ENCODE data around the gene CIDEB. TPM values are rescaled to one million over a fixed set of nuclear protein-coding genes. Genes with fewer than 3 reads are reported as not detected.

The CIDEB gene
- total RNA-seq, 1 experiment from 2014 or later: not detected

DNA sequence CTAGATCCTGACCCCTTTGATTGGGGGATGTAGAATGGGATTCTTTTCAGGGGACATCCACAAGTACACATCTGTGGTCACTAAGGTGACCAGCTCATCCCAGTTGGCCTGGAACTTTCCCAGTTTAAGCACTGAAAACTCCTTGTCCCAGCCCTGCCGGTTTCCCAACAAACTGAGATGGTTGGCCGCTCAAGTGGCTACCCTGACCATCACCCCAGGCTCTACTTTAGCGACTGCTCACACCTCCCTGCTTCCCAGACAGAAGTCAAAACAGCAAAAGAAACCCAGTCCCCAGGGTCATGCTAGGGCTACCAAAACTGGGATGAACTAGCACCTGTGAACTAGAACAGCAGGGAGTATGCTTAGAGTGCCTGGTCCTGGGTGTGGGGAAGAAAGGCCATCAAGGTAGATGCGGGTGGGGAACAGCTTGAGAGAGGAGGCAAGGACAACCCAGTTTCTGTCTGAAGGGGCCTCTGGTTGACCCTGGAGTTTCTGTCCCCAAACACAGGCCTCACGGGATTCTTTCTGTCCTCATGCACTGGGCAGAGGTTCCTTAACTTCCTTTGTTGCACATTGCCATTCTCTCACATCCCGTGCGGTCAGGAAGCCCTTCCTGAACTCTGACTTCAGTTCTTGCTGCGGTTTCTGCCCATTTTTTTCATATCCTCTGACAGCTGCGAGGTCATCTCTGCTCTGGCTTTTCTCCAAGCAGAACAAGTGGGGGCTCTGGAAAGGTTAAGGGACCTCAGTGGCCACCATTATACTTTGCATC is 5.1 kb upstream of the CIDEB start:
- ChIA-PET POLR2A (ENCODE audit: low non-redundant PET) (no interaction called here), CTCF (no interaction called here)

DNA sequence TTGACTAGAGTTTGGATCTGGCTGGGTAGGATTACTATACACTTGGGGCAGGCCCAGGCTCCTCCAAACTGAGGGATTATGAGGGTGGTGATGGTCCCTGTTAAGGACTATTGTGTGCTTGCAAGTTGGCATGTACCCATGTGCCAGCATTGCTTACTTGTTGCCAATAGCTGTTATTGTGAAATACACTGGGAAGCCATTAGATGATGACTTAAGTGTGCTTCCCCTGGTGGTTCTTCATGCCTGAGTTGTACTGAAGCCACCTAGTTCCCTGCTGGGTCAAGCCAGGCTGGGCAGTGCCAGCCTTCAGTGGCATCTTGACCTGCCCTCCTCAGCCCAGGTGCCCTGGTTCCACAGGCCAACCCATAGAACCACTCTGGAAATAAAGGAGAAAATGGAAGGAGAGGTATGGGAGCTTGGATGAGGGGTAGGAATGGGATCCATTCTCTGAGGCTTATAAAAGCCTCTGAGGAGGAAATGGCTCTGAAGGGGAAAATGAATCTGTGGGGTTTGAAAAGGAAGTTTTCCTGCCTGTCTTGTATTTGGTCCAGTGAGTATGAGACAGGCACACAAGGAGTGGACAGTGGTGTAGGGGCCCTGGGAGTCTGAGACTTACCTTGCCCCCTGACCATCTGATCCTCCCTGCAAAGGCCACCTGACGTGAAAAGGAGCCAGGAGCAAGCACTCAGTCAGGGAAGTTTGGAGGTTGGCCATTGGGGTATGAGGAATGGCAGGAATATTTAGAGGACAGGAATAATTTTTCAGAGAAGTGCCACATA is 4.2 kb upstream of the CIDEB start:
- H3K4me3 ChIP-seq (ENCODE audit: low read depth, low read length, poor library complexity, severe bottlenecking): no peak overlapping the region
- CTCF ChIA-PET: interaction anchor here (0.9 kb wide), 1 partner anchor 10 kb away, joined by 10 read pairs; no protein-coding TSS in a partner anchor
- no peaks in the 10 kb centered on the region for H3K9me3 ChIP-seq (ENCODE audit: low read depth, low read length, poor library complexity, severe bottlenecking)
- no peaks in the 10 kb centered on the region for H3K27me3 ChIP-seq (replicated peaks; ENCODE audit: insufficient read depth, low read depth, low read length, poor library complexity)
- H3K36me3 ChIP-seq (ENCODE audit: insufficient read depth, low read length, poor library complexity, severe bottlenecking): peaks cover 6% of the 10 kb centered on the region
- peaks cover 13% of the 10 kb centered on the region for H3K4me1 ChIP-seq (ENCODE audit: insufficient read depth, low read length, poor library complexity, severe bottlenecking)
- POLR2A ChIA-PET (ENCODE audit: low non-redundant PET): no interaction called here
- H3K27ac ChIP-seq (ENCODE audit: low read depth, low read length, poor library complexity, severe bottlenecking): no peak overlapping the region
- DNase-seq (ENCODE audit: low spot score): peak; percentile 34
- no peak for TF ChIP-seq EZH2 (IDR thresholded peaks at IDR 0.05; ENCODE audit: borderline replicate concordance, low read depth, low read length, poor library complexity, severe bottlenecking)
- TF ChIP-seq, protein P1, sequence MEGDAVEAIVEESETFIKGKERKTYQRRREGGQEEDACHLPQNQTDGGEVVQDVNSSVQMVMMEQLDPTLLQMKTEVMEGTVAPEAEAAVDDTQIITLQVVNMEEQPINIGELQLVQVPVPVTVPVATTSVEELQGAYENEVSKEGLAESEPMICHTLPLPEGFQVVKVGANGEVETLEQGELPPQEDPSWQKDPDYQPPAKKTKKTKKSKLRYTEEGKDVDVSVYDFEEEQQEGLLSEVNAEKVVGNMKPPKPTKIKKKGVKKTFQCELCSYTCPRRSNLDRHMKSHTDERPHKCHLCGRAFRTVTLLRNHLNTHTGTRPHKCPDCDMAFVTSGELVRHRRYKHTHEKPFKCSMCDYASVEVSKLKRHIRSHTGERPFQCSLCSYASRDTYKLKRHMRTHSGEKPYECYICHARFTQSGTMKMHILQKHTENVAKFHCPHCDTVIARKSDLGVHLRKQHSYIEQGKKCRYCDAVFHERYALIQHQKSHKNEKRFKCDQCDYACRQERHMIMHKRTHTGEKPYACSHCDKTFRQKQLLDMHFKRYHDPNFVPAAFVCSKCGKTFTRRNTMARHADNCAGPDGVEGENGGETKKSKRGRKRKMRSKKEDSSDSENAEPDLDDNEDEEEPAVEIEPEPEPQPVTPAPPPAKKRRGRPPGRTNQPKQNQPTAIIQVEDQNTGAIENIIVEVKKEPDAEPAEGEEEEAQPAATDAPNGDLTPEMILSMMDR (conservative IDR thresholded peaks at IDR 0.05; ENCODE audit: low read depth, low read length): no peak
- intact Hi-C loops (cut with micrococcal nuclease; ENCODE audit: unreplicated experiment): no loop called here
- BruUV-seq (replicated peaks): no TSS peak

More for the DNA sequence above, 5.1 kb upstream of the CIDEB start:
- DNase-seq (ENCODE audit: low spot score): no peak
- TF ChIP-seq, protein P1 (conservative IDR thresholded peaks at IDR 0.05; ENCODE audit: low read depth, low read length): no peak
- TF ChIP-seq EZH2 (IDR thresholded peaks at IDR 0.05; ENCODE audit: borderline replicate concordance, low read depth, low read length, poor library complexity, severe bottlenecking): no peak
- intact Hi-C loops (cut with micrococcal nuclease; ENCODE audit: unreplicated experiment): no loop called here
- no TSS peak for BruUV-seq (replicated peaks)
- peaks cover 6% of the 10 kb centered on the region for H3K36me3 ChIP-seq (ENCODE audit: insufficient read depth, low read length, poor library complexity, severe bottlenecking)
- H3K27me3 ChIP-seq (replicated peaks; ENCODE audit: insufficient read depth, low read depth, low read length, poor library complexity): no peaks in the 10 kb centered on the region
- no peaks in the 10 kb centered on the region for H3K9me3 ChIP-seq (ENCODE audit: low read depth, low read length, poor library complexity, severe bottlenecking)
- peaks cover 13% of the 10 kb centered on the region for H3K4me1 ChIP-seq (ENCODE audit: insufficient read depth, low read length, poor library complexity, severe bottlenecking)
- no peak overlapping the region for H3K27ac ChIP-seq (ENCODE audit: low read depth, low read length, poor library complexity, severe bottlenecking)
- H3K4me3 ChIP-seq (ENCODE audit: low read depth, low read length, poor library complexity, severe bottlenecking): no peak overlapping the region

DNA sequence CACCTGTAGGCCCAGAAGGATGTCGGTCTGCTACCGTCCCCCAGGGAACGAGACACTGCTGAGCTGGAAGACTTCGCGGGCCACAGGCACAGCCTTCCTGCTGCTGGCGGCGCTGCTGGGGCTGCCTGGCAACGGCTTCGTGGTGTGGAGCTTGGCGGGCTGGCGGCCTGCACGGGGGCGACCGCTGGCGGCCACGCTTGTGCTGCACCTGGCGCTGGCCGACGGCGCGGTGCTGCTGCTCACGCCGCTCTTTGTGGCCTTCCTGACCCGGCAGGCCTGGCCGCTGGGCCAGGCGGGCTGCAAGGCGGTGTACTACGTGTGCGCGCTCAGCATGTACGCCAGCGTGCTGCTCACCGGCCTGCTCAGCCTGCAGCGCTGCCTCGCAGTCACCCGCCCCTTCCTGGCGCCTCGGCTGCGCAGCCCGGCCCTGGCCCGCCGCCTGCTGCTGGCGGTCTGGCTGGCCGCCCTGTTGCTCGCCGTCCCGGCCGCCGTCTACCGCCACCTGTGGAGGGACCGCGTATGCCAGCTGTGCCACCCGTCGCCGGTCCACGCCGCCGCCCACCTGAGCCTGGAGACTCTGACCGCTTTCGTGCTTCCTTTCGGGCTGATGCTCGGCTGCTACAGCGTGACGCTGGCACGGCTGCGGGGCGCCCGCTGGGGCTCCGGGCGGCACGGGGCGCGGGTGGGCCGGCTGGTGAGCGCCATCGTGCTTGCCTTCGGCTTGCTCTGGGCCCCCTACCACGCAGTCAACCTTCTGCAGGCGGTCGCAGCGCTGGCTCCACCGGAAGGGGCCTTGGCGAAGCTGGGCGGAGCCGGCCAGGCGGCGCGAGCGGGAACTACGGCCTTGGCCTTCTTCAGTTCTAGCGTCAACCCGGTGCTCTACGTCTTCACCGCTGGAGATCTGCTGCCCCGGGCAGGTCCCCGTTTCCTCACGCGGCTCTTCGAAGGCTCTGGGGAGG is 3.1 kb upstream of the CIDEB start, which contains the start of gene LTB4R:
Gene LTB4R, plus strand, starts transcription at position 857 of the 959 bp plus-strand sequence. CDS start 4,150 bp downstream, outside the sequence.
- peaks cover 13% of the 10 kb centered on the region for H3K4me1 ChIP-seq (ENCODE audit: insufficient read depth, low read length, poor library complexity, severe bottlenecking)
- no TSS peak for BruUV-seq (replicated peaks)
- H3K27me3 ChIP-seq (replicated peaks; ENCODE audit: insufficient read depth, low read depth, low read length, poor library complexity): no peaks in the 10 kb centered on the region
- DNase-seq (ENCODE audit: low spot score): peak; percentile 54
- no peak within 1 kb of the TSS for H3K4me3 ChIP-seq (ENCODE audit: low read depth, low read length, poor library complexity, severe bottlenecking)
- CTCF ChIA-PET: interaction anchor here (0.6 to 1.1 kb wide), 3 partner anchors 11 to 121 kb away, joined by 3 to 10 read pairs (median 3); no protein-coding TSS in a partner anchor
- TF ChIP-seq EZH2 (IDR thresholded peaks at IDR 0.05; ENCODE audit: borderline replicate concordance, low read depth, low read length, poor library complexity, severe bottlenecking): no peak
- TF ChIP-seq, protein P1 (conservative IDR thresholded peaks at IDR 0.05; ENCODE audit: low read depth, low read length): peak; percentile 15; the same call in 1 of the 2 replicates
- POLR2A ChIA-PET (ENCODE audit: low non-redundant PET): interaction anchor here (0.6 kb wide), 1 partner anchor 122 kb away, joined by 5 read pairs; the partner anchor contains the start of gene IPO4
- H3K9me3 ChIP-seq (ENCODE audit: low read depth, low read length, poor library complexity, severe bottlenecking): no peaks in the 10 kb centered on the region
- H3K36me3 ChIP-seq (ENCODE audit: insufficient read depth, low read length, poor library complexity, severe bottlenecking): peaks cover 6% of the 10 kb centered on the region
- intact Hi-C loops (cut with micrococcal nuclease; ENCODE audit: unreplicated experiment): no loop called here
- H3K27ac ChIP-seq (ENCODE audit: low read depth, low read length, poor library complexity, severe bottlenecking): no peak within 1 kb of the TSS

Data from A673 (cell line).